Measurements from ENCODE around the gene FAM114A1.

FAM114A1 gene

DNA sequence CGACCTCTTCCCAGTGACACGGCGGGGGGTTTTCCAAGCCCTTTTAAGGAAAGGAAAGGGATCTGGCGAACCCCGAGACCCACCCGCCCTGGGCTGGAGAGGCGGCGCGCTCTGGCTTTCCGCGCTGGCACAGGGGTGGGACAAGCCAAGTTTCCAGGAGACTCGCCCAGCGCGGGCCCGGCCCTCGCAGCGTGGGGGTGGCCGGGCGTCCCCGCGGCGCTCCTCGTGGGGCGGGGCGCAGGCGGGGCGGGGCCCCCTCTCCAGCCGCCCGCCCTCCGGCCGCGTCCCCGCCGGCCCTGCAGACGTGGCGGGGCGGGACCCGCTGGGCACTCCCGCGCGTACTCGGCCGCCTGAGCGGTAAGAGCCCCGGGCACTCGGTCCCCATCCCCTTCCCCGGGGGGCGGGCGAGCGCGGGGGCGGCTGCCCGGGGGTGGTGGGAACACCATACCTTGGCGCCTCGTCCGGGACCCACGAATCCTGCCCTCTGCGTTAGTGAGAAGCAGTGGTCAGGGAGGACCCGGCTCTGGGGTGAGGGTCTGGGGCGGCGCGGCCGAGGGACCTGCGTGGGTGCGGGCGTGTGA is at the start of gene FAM114A1:
Gene FAM114A1 (plus strand): TSS at position 329 of the 581 bp plus-strand sequence. CDS start 10,273 bp downstream, outside the sequence.
- DNase-seq: peak; percentile 82

GRCh38 chr4:38818441-38818976 is 49.1 kb upstream of the FAM114A1 start:
- DNase-seq: peak; percentile 89

DNA sequence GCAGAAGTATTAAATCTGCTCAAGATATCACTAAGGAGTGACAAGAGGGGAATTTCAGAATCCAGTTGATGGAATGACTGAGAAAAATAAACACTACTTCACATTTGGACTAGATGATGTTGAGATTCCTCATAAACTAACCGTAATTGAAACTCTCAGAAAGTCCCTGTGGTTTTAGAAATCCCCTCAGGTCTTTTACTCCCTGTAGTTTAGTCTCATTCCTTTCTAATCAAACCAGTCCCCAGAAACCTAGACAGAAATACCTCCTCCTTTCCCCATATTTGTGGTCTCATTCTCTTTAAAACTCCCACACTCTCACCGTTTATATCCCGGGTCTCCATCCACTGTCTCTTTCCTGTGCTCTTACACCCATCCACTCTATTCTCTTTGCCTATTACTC is 48.0 kb upstream of the FAM114A1 start:
- DNase-seq: peak; percentile 62

GRCh38 chr4:38820329-38821061 is 47.1 kb upstream of the FAM114A1 start:
- peak; percentile 52 for DNase-seq

GRCh38 chr4:38821739-38822138 is 45.9 kb upstream of the FAM114A1 start:
- DNase-seq: no peak

DNA sequence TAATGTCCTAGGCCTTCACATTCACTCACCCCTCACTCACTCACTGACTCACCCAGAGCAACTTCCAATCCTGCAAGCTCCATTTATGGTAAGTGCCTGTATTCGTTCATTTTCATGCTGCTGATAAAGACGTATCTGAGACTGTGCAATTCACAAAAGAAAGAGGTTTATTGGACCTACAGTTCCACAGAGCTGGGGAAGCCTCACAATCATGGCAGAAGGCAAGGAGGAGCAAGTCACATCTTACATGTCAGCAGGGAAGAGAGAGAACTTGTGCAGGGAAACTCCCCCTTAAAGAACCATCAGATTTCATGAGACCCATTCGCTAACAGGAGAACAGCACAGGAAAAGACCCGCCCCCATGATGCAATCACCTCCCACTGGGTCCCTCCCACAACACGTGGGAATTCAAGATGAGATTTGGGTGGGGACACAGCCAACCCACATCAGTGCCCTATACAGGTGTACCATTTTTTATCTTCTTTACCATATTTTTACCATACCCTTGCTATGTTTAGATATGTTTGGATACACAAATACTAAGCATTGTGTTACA is 44.8 kb upstream of the FAM114A1 start:
- no peak for DNase-seq

DNA sequence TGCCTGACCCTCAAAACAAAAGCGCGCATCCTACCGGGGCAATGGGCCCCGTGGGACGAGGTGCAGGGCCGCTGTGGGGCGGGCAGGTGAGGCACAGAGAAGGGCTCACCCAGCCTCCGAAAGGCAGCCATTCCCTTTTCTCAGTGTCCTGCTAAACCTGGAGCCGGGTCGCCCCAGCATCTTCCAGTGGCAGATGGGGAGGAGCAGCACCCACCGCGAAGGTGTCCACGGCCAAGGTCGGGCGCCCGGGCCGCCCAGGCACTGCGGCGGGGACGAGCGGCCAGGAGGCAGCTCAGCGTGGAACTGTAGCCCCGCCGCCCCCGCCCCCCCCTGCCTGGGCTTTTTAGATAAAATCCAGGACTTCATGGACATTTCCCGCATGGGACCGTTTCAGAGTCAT is 43.8 kb upstream of the FAM114A1 start:
- no peak for DNase-seq

- no peak for DNase-seq
Measured at GRCh38 chr4:38829237-38829636, 38.4 kb upstream of the FAM114A1 start.

DNA sequence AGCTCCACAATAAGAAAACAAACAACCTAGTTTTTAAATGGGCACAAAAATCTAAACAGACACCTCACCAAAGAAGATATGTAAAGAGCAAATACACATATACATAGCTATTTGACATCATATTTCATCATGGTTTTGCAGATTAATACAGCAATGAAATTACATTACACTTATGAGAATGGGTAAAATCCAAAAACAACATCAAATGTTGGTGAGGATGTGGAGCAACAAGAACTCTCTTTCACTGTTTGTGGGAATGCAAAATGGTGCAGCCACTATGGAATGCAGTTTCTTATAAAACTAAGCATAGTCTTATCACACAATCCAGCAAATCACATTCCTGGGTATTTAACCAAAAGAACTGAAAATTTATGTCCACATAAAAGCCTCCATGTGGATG is 36.0 kb upstream of the FAM114A1 start:
- DNase-seq: no peak

- DNase-seq: peak; percentile 20
Measured at GRCh38 chr4:38832206-38832605, 35.4 kb upstream of the FAM114A1 start.

DNA sequence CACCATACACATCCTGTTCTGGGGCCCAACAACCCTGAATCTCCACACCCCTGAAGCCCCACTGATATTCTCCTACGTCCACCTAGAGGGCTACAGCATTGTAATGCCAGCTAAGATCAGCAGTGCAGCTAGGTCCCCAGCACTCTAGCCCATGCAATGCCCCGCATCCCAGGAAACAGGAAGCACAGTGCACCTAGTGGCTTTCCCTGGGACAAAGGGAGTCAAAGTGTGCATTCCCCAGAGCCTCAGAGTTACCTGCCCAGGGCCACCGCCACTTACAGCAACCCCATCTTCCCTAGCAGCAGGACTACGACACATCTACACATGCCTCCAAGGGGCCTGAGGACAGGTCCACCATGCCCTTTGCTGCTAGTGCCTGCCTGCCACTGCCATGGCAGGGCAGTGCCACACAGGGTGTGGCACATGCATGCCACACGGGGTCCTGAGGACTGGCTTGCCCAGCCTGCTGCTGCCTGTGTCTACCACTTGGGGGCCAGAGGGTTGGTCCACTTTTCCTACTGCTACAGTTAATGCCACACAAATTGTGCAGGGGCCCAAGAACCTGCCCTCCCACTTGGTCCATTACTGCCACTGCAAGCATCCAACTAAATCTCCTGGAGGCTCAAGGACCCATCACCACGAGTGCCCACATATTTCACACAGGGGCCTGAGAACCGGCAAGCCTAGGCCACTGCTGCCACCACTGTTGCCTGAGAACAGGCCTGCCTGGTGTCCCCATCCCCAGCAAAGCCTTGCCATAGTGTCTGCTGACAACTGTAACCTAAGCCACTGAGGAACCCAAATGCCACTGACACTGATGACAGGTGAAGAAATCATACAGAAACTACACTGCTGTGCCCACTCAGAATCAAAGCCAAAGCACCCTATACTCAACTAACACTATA is 34.7 kb upstream of the FAM114A1 start:
- DNase-seq: no peak

DNA sequence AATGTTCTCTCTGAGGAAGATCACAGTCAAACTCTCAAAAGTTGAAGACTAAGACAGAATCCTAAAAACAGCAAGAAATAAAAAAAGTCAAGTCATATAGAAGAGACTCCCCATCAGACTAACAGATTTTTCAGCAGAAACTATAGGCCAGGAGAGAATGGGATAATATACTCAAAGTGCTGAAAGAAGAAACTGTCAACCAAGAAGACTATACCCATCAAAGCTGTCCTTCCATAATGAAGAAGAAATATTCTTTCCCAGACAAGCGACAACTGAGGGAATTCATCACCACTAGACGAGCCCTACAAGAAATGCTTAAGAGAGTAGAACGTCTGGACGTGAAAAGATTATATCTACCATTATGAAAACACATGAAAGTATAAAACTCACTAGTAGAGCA is 33.0 kb upstream of the FAM114A1 start:
- DNase-seq: no peak

DNA sequence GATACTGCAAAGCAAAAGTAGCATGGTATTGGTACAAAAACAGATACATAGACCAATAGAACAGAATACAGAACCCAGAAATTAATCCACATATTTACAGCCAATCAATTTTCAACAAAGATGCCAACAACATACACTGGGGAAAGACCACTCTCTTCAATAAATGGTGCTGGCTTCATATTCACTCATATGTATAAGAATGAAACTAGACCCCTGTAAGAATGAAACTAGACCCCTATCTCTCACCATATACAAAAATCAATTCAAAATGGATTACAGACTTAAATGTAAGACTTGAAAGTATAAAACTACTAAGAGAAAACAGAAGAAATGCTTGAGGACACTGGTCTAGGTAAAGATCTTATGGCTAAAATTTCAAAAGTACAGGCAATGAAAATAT is 30.3 kb upstream of the FAM114A1 start:
- no peak for DNase-seq

DNA sequence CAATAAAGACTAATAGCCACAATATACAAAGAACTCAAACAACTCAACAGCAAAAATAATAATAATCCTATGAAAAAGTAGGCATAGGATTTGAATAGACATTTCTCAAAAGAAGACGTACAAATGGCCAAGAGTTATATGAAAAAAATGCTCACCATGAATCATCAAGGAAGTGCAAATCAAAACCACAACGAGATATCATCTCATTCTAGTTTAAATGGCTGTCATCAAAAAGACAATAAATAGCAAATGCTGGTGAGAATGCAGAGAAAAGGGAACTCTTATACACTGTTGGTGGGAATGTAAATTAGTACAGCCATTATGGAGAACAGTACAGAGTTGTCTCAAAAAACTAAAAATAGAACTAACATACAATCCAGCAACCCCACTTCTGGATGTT is 29.8 kb upstream of the FAM114A1 start:
- peak; percentile 42 for DNase-seq

GRCh38 chr4:38842994-38843393 is 24.6 kb upstream of the FAM114A1 start:
- DNase-seq: no peak

DNA sequence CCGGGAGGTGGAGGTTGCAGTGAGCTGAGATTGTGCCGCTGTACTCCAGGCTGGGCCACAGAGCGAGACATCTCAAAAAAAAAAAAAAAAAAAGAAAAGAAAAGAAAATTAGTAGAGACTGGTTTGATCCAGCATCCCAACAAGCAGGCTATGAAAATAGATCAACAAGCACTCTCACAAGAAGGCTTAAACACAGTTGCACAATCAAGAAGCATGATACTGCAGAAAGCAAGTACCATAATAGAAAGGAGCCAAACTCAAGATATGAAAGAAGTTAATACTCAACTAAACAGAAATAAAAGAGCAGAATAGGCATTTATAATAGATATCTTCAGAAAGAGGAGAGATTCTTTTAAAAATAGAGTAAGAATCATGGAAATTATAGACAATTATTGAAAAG is 21.6 kb upstream of the FAM114A1 start:
- peak; percentile 25 for DNase-seq

DNA sequence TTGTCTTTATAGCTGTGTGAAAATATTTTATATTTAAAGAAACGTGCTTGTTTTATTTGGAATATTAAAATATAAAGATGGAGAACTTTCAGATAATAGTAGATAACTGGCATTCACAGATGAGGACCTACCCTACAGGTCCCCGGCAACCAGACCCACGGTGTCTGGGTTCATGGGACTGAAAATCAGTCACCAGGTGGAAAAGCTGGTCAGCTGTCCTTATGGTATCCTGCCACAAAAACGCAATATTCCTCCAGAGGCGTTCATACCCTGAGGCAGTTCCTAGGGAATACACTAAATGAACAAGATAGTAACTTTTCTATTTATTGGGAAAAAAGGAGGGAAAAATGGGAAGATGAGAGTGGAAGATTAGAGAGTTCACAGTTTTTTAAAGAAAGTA is 12.1 kb upstream of the FAM114A1 start:
- DNase-seq: no peak

DNA sequence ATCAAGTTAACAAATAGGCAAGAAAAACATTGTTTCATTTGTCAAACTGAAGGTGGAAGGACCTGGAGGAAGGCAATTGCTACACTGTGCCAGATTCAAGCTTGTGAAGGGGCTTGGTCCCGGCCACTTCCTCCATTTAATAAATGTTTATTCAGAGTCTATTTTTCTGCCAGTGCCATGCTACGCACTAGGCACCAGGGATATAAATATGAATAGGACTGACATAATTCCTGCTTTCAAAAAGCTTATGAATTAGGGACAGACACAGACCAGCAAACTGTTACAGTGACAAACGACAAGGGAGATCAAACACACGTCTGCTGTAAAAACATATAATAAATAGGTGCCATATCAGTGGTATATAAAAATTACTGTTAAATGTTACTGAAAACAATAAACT is 11.6 kb upstream of the FAM114A1 start:
- DNase-seq: peak; percentile 71

- peak; percentile 83 for DNase-seq
Measured at GRCh38 chr4:38856524-38857337, 10.9 kb upstream of the FAM114A1 start, which contains the start of gene TLR6. TSS of gene TLR6 (minus strand) at chr4:38856817. CDS start at chr4:38829473, 27,344 bp downstream.

DNA sequence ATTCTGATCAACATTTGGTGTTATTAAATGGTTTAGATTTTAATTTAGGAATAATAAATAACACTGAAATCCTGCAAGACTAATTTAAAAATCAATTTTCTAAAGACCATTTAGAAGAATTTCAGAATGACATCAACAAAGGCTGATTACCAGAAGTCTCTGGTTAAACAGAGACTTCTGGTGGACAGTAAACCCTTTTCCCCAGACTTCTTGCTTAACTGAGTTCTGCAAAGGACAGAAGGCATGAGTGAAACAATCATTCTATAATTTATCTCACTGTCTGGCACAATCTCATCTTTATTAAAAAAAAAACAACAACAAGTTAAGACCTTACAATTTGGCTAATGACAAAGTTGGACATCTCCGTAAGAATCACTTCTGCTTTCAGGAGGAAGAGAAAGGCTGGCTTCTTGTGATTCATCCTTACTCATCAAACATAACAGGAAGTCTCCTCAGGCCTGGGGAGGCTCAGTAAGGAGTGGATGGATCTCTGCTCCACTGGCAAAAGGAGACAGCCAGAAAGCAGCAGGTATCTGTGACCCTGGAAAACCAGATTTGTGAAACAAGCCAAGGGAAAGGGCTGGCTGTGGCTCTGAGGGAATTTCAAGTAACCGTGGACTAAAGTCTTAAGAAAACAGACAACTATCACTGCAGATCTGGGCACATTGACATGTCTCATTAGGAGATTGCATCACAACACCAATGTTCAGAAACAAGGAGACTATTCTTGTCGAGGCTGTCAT is 10.1 kb upstream of the FAM114A1 start:
- DNase-seq: peak; percentile 97

GRCh38 chr4:38858097-38858420 is 9.5 kb upstream of the FAM114A1 start:
- no peak for DNase-seq
